ENCODE results near the gene SORCS2.

DNA sequence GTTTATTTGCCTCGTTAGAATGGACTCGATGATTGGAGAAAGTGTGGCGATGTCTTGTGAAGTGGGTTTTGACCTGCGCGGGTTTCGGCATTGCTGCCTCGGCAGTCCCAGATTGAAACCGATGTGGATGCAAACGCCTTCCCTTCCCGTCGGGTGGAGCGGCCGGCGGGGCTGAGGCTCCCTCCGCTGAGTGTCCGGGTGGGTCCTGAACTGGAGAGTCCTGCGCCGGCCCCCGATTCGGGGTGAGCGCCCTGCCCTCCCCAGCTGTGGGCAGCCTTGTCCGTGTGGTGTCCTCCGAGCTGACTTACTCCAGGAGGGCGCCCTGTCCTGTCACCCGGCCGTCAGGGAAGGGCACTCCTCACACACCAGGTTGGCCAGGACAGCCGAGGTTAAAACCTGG, 317.7 kb downstream of the SORCS2 start:
- TF ChIP-seq, protein P1, sequence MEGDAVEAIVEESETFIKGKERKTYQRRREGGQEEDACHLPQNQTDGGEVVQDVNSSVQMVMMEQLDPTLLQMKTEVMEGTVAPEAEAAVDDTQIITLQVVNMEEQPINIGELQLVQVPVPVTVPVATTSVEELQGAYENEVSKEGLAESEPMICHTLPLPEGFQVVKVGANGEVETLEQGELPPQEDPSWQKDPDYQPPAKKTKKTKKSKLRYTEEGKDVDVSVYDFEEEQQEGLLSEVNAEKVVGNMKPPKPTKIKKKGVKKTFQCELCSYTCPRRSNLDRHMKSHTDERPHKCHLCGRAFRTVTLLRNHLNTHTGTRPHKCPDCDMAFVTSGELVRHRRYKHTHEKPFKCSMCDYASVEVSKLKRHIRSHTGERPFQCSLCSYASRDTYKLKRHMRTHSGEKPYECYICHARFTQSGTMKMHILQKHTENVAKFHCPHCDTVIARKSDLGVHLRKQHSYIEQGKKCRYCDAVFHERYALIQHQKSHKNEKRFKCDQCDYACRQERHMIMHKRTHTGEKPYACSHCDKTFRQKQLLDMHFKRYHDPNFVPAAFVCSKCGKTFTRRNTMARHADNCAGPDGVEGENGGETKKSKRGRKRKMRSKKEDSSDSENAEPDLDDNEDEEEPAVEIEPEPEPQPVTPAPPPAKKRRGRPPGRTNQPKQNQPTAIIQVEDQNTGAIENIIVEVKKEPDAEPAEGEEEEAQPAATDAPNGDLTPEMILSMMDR (IDR thresholded peaks at IDR 0.05): no peak
- TF ChIP-seq POLR2A (IDR thresholded peaks at IDR 0.05): no peak
